Measurements from ENCODE around the gene SPPL2C.
"Not testable (repeated sequence)": the region's sequence is repeated elsewhere in the genome, so short reads cannot be mapped to it uniquely, and the experiment has no call there.

SPPL2C gene

DNA sequence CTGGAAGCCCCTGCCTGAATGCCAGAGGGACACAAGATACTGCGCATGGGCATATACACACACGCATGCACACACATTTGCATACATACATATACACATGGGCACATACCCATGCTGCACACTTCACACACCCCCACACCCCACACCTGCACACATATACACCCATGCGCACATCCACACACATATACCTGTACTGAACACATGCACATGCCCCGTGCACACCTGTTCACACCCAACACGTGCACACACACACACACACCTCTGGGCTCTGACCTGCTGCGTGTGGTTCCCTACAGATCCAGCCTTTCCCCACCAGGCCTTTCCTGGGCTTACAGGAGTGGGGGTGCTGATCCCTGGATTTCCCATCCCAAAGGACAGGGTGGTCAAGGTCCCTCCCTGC lies 6.3 kb downstream of the SPPL2C start:
- Mint-ChIP-seq H3K4me1 (peaks cover 11% of the 10 kb centered on the region), H3K36me3 (ENCODE audit: low read depth) (no peaks in the 10 kb centered on the region), H3K27ac (no peak overlapping the region), H3K27me3 (peaks cover 18% of the 10 kb centered on the region), H3K4me3 (no peak overlapping the region), H3K9me3 (no peaks in the 10 kb centered on the region)
- DNase-seq (no peak), ATAC-seq (no peak)

GRCh38 chr17:45851464-45851863 lies 6.8 kb downstream of the SPPL2C start:
- DNase-seq (no peak), ATAC-seq (no peak)
- Mint-ChIP-seq H3K36me3 (ENCODE audit: low read depth) (no peaks in the 10 kb centered on the region), H3K4me1 (peaks cover 11% of the 10 kb centered on the region), H3K27ac (no peak overlapping the region), H3K9me3 (no peaks in the 10 kb centered on the region), H3K4me3 (no peak overlapping the region), H3K27me3 (peaks cover 20% of the 10 kb centered on the region)

DNA sequence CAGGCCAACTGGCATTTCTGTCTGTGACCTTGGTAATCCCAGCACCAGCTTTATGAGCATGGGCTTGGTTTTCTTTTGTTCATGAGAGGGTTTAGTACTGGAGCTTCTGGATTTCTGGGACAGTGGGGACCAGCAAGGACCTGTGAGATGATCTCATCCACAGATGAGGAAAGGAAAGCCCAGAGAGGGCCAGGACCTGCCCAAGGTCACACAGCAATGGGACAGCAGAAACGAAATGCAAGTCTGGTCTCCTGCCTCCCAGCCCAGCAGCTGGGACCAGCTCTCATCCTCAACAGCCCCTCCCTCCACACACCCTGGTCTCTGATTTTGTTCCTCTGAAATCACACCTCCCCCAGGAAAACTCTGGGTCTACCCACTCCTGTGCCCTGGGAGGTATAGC lies 7.2 kb downstream of the SPPL2C start:
- Mint-ChIP-seq H3K27ac (no peak overlapping the region), H3K4me3 (no peak overlapping the region), H3K9me3 (no peaks in the 10 kb centered on the region), H3K27me3 (peaks cover 24% of the 10 kb centered on the region), H3K36me3 (ENCODE audit: low read depth) (no peaks in the 10 kb centered on the region), H3K4me1 (peaks cover 11% of the 10 kb centered on the region)
- ATAC-seq: no peak
- DNase-seq: no peak

- H3K36me3 Mint-ChIP-seq (ENCODE audit: low read depth): no peaks in the 10 kb centered on the region
- no peak overlapping the region for H3K4me3 Mint-ChIP-seq
- peaks cover 11% of the 10 kb centered on the region for H3K4me1 Mint-ChIP-seq
- H3K27me3 Mint-ChIP-seq: peaks cover 24% of the 10 kb centered on the region
- H3K27ac Mint-ChIP-seq: no peak overlapping the region
- ATAC-seq: peak; percentile 34
- peak; percentile 73 for DNase-seq
- no peaks in the 10 kb centered on the region for H3K9me3 Mint-ChIP-seq
These were observed 8.0 kb downstream of the SPPL2C start for GRCh38 chr17:45852535-45853297.

DNA sequence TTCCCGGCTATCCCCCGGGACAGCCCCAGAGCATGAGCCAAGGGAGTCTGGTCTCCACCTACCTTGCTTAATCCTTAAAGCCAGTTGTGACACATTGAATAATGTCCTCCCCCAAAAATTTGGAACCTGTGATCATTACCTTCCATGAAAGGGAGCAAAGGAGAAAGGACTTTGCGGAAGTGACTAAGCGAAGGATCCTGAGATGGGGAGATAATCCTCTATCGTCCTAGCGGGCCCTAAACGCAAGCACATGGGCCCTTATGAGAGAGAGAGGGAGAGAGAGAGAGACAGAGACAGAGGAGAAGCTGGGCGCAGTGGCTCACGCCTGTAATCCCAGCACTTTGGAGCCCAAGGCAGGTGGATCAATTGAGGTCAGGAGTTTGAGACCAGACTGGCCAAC lies 9.5 kb downstream of the SPPL2C start:
- no peak for ATAC-seq
- Mint-ChIP-seq H3K36me3 (ENCODE audit: low read depth) (no peaks in the 10 kb centered on the region), H3K4me1 (peaks cover 11% of the 10 kb centered on the region), H3K27me3 (peaks cover 32% of the 10 kb centered on the region), H3K27ac (no peak overlapping the region), H3K9me3 (no peaks in the 10 kb centered on the region), H3K4me3 (no peak overlapping the region)
- no peak for DNase-seq

GRCh38 chr17:45855691-45856336 lies 11.1 kb downstream of the SPPL2C start:
- no peak for ATAC-seq
- Mint-ChIP-seq H3K4me3 (no peak overlapping the region), H3K27ac (no peak overlapping the region), H3K9me3 (no peaks in the 10 kb centered on the region), H3K27me3 (peaks cover 39% of the 10 kb centered on the region), H3K36me3 (ENCODE audit: low read depth) (no peaks in the 10 kb centered on the region), H3K4me1 (peaks cover 11% of the 10 kb centered on the region)
- no peak for DNase-seq

GRCh38 chr17:45857977-45858708 lies 13.5 kb downstream of the SPPL2C start:
- H3K27ac Mint-ChIP-seq: peak overlapping the region; percentile 1
- no peak for ATAC-seq
- H3K4me3 Mint-ChIP-seq: no peak overlapping the region
- no peaks in the 10 kb centered on the region for H3K9me3 Mint-ChIP-seq
- H3K4me1 Mint-ChIP-seq: peaks cover 3% of the 10 kb centered on the region
- DNase-seq: no peak
- H3K27me3 Mint-ChIP-seq: peaks cover 27% of the 10 kb centered on the region
- no peaks in the 10 kb centered on the region for H3K36me3 Mint-ChIP-seq (ENCODE audit: low read depth)

- no peaks in the 10 kb centered on the region for H3K4me1 Mint-ChIP-seq
- ATAC-seq (no peak), DNase-seq (no peak)
- no peak overlapping the region for H3K4me3 Mint-ChIP-seq
- peaks cover 33% of the 10 kb centered on the region for H3K27me3 Mint-ChIP-seq
- no peaks in the 10 kb centered on the region for H3K9me3 Mint-ChIP-seq
- no peaks in the 10 kb centered on the region for H3K36me3 Mint-ChIP-seq (ENCODE audit: low read depth)
- no peak overlapping the region for H3K27ac Mint-ChIP-seq
These were observed 16.5 kb downstream of the SPPL2C start for GRCh38 chr17:45861165-45861564.

DNA sequence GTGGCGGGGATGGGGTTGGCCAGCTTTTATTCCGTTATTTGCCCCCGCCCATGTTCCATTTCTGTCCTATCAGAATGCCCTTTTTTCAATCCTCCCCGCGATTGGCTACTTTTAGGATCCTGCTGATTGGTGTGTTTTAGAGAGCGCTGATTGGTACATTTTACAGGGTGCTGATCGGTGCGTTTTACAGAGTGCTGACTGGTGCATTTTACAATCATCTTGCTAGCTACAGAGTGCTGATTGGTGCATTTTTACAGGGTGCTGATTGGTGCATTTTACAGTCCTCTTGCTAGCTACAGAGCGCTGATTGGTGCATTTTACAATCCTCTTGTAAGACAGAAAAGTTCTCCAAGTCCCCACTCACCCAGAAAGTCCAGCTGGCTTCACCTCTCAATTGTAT lies 17.4 kb downstream of the SPPL2C start:
- ATAC-seq; H3K9me3 Mint-ChIP-seq; H3K27ac Mint-ChIP-seq; H3K36me3 Mint-ChIP-seq (ENCODE audit: low read depth); H3K4me1 Mint-ChIP-seq; DNase-seq; H3K4me3 Mint-ChIP-seq: not testable (repeated sequence)
- H3K27me3 Mint-ChIP-seq: peaks cover 27% of the 10 kb centered on the region

- Mint-ChIP-seq H3K27ac (no peak overlapping the region), H3K4me1 (peaks cover 2% of the 10 kb centered on the region), H3K36me3 (ENCODE audit: low read depth) (no peaks in the 10 kb centered on the region), H3K4me3 (no peak overlapping the region), H3K27me3 (peaks cover 21% of the 10 kb centered on the region), H3K9me3 (no peaks in the 10 kb centered on the region)
- DNase-seq (no peak), ATAC-seq (no peak)
These were observed 19.4 kb downstream of the SPPL2C start for GRCh38 chr17:45863857-45864654.

- Mint-ChIP-seq H3K27me3 (peaks cover 12% of the 10 kb centered on the region), H3K4me1 (peaks cover 7% of the 10 kb centered on the region), H3K4me3 (no peak overlapping the region), H3K27ac (no peak overlapping the region), H3K9me3 (no peaks in the 10 kb centered on the region), H3K36me3 (ENCODE audit: low read depth) (no peaks in the 10 kb centered on the region)
- DNase-seq: no peak
- ATAC-seq: no peak
These were observed 22.5 kb downstream of the SPPL2C start for GRCh38 chr17:45867171-45867570.

DNA sequence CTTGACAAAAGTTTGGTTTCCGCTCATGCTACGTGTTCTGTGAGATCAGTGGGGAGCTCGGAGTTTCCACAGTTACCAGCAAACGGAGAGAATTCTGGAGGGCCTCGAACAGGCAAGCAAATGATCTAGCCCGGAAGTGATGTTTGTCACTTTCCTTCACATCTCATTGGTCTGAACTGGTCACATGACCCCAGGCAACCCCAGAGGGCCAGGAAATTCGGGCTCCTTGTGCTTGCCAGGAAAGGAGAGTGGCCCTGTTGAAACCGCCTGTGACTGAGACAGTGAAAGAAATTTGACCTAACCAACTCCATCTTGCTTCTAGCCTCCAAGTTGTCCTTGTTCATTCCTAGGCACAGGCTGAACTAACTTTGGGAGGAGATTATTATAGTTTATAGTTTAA lies 23.0 kb downstream of the SPPL2C start:
- Mint-ChIP-seq H3K9me3 (no peaks in the 10 kb centered on the region), H3K27me3 (peaks cover 12% of the 10 kb centered on the region), H3K4me1 (peaks cover 7% of the 10 kb centered on the region), H3K4me3 (no peak overlapping the region), H3K27ac (no peak overlapping the region), H3K36me3 (ENCODE audit: low read depth) (no peaks in the 10 kb centered on the region)
- DNase-seq (no peak), ATAC-seq (no peak)

GRCh38 chr17:45868276-45868675 lies 23.6 kb downstream of the SPPL2C start:
- Mint-ChIP-seq H3K4me1 (peaks cover 9% of the 10 kb centered on the region), H3K4me3 (no peak overlapping the region), H3K9me3 (no peaks in the 10 kb centered on the region), H3K27ac (no peak overlapping the region), H3K36me3 (ENCODE audit: low read depth) (no peaks in the 10 kb centered on the region), H3K27me3 (peaks cover 12% of the 10 kb centered on the region)
- DNase-seq: no peak
- ATAC-seq: no peak

DNA sequence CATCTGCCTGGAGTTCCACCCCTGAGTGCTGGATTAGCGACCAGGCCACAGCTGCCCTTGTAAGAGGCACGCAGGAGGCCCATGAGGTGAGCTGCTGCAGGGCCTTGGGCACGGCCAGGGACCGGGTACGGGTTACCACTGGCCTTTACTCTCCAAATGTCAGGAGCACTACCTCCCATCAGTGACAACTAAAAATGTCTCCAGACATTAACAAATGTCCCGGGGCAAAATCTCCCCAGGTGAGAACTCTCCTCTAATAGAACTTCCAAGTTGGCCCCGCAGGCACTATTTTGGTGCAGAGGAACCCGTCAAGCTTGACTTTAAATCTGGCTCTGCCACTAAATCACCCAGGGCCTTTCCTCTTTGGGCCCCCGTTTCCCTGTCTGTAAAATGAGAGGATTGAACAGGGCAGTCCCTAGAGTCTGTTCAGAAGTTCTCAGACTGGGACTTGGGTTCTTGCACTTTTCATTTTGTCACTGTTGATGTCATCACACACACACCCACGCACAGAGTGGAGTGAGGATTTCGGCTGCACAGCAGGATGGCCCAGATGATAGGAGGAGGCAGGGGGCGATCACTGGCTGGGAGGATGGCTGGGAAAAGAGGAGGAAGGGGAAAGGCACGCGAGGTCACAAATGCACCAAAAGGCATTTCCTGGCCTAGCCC lies 25.1 kb downstream of the SPPL2C start:
- H3K4me3 Mint-ChIP-seq: no peak overlapping the region
- ATAC-seq (no peak), DNase-seq (no peak)
- peaks cover 4% of the 10 kb centered on the region for H3K27me3 Mint-ChIP-seq
- H3K27ac Mint-ChIP-seq: no peak overlapping the region
- H3K9me3 Mint-ChIP-seq: no peaks in the 10 kb centered on the region
- peaks cover 14% of the 10 kb centered on the region for H3K4me1 Mint-ChIP-seq
- no peaks in the 10 kb centered on the region for H3K36me3 Mint-ChIP-seq (ENCODE audit: low read depth)

Measured in activated naive CD8-positive, alpha-beta T cell treated with anti-CD3 and anti-CD28 coated beads, Interleukin-2, amount 50 U/mL, for 24 hours (primary cell).